SK-N-SH (cell line): ENCODE data around the gene BRINP1. TPM values are rescaled to one million over a fixed set of nuclear protein-coding genes. Genes with fewer than 3 reads are reported as not detected.

ENCODE experiments used
- CTCF ChIA-PET: fragments of 300-600, 350-600 bp; formaldehyde crosslinking; extraction: SDS; loops from one replicate; lab custom pipeline; 2021; lab: Yijun Ruan, JAX
- POLR2A ChIA-PET: fragments of 350-600 bp; sonication (Branson Sonifier 250); formaldehyde crosslinking; extraction: SDS; loops from one replicate; lab custom pipeline; 2020; ENCODE audit warnings: antibody characterized with exemption, inconsistent platforms; lab: Yijun Ruan, JAX
- DNase-seq: peaks from one replicate; pipeline ENCODE4 v3.0.0; 2012
- H2AFZ ChIP-seq: fragments of 200-600 bp; sonication (generic); 2 replicates; pipeline ENCODE4 v1.8.1; 2016; ENCODE audit warnings: antibody characterized with exemption, mild to moderate bottlenecking, low read depth
- H3F3A ChIP-seq: fragments of 200-600 bp; sonication (generic); replicated peaks from 2 replicates; pipeline ENCODE3; 2016; ENCODE audit warnings: antibody characterized with exemption, mild to moderate bottlenecking; ENCODE audit not compliant: insufficient read depth
- H3K27ac ChIP-seq, 2 experiments: fragments of 200-500 bp in 1 of 2; fragments of 200-600 bp in 1 of 2; sonication (Bioruptor generic) in 1 of 2; sonication (generic), shearing (Covaris generic) in 1 of 2; 2 replicates each; pipeline versions ENCODE4 v1.5.1 to v1.6.1; 2014 to 2016; ENCODE audit warnings: low read depth in 2 of 2, inconsistent platforms in 1 of 2, low read length in 1 of 2, mild to moderate bottlenecking in 1 of 2, mixed read lengths in 1 of 2
- H3K27me3 ChIP-seq: fragments of 200-600 bp; sonication (generic), shearing (Covaris generic); 2 replicates; pipeline ENCODE4 v1.6.1; 2016; ENCODE audit warnings: mixed run types; ENCODE audit not compliant: insufficient read depth
- H3K36me3 ChIP-seq, 2 experiments: fragments of 200-500 bp in 1 of 2; fragments of 200-600 bp in 1 of 2; sonication (Bioruptor generic) in 1 of 2; sonication (generic) in 1 of 2; replicated peaks in 1 of 2; 2 replicates each; pipeline versions ENCODE3 to v1.5.1; 2014 to 2016; ENCODE audit warnings: low read length in 1 of 2, mild to moderate bottlenecking in 1 of 2; ENCODE audit not compliant: insufficient read depth in 2 of 2, control insufficient read depth in 1 of 2
- H3K4me1 ChIP-seq, 2 experiments: fragments of 200-500 bp in 1 of 2; fragments of 200-600 bp in 1 of 2; sonication (Bioruptor generic) in 1 of 2; sonication (generic), shearing (Covaris generic) in 1 of 2; 2 replicates each; pipeline versions ENCODE4 v1.5.1 to v1.6.1; 2014 to 2016; ENCODE audit warnings: low read depth in 1 of 2, low read length in 1 of 2, mixed run types in 1 of 2; ENCODE audit not compliant: insufficient read depth in 2 of 2, control insufficient read depth in 1 of 2
- H3K4me2 ChIP-seq: fragments of 200-600 bp; sonication (generic), shearing (Covaris generic); 2 replicates; pipeline ENCODE4 v1.6.1; 2017; ENCODE audit warnings: mixed run types
- H3K4me3 ChIP-seq, 2 experiments: fragments of 200-500 bp in 1 of 2; fragments of 200-600 bp in 1 of 2; sonication (Bioruptor generic) in 1 of 2; sonication (generic), shearing (Covaris generic) in 1 of 2; 2 replicates each; pipeline versions ENCODE4 v1.5.1 to v1.8.1; 2014 to 2016; ENCODE audit warnings: low read depth in 2 of 2, inconsistent platforms in 1 of 2, low read length in 1 of 2, mild to moderate bottlenecking in 1 of 2, mixed read lengths in 1 of 2, moderate library complexity in 1 of 2
- H3K79me2 ChIP-seq: fragments of 200-600 bp; sonication (generic); 2 replicates; pipeline ENCODE4 v1.8.1; 2017; ENCODE audit warnings: mild to moderate bottlenecking; ENCODE audit not compliant: insufficient read depth
- H3K9ac ChIP-seq: fragments of 200-600 bp; sonication (generic); 2 replicates; pipeline ENCODE4 v1.6.1; 2017; ENCODE audit warnings: mixed run types
- H3K9me2 ChIP-seq: fragments of 200-600 bp; sonication (generic); 2 replicates; pipeline ENCODE4 v1.6.1; 2017; ENCODE audit warnings: mixed run types
- H3K9me3 ChIP-seq: fragments of 200-600 bp; sonication (generic); 2 replicates; pipeline ENCODE4 v1.6.1; 2017; ENCODE audit warnings: mixed run types, mild to moderate bottlenecking, moderate library complexity
- H4K20me1 ChIP-seq: fragments of 200-600 bp; sonication (generic); 2 replicates; pipeline ENCODE4 v1.6.1; 2017; ENCODE audit warnings: mild to moderate bottlenecking, mixed run types; ENCODE audit not compliant: insufficient read depth
- EP300 ChIP-seq, 2 experiments: IDR thresholded peaks; 2 replicates each; pipeline versions ENCODE4 v1.4.0 to v1.6.1; 2012; ENCODE audit warnings: borderline replicate concordance in 1 of 2, low read depth in 1 of 2, low read length in 1 of 2
- GATA2 ChIP-seq: sonication (generic); formaldehyde crosslinking; IDR thresholded peaks from 2 replicates; pipeline ENCODE4 v1.5.0; 2020; ENCODE audit warnings: mild to moderate bottlenecking, missing genetic modification reagents
- IRF3 ChIP-seq: fragments of 150-350 bp; IDR thresholded peaks from 2 replicates; pipeline ENCODE4 v1.6.1; 2016; ENCODE audit warnings: mild to moderate bottlenecking, low read depth, low read length
- JUND ChIP-seq: IDR thresholded peaks from 2 replicates; pipeline ENCODE4 v1.4.0; 2012
- POLR2AphosphoS5 ChIP-seq: IDR thresholded peaks from 2 replicates; pipeline ENCODE4 v1.6.1; 2012; ENCODE audit warnings: low read depth, low read length
- RCOR1 ChIP-seq: fragments of 150-350 bp; IDR thresholded peaks from 2 replicates; pipeline ENCODE4 v1.6.1; 2017; ENCODE audit warnings: antibody characterized with exemption, low read length
- RXRA ChIP-seq: IDR thresholded peaks from 2 replicates; pipeline ENCODE4 v1.4.0; 2012; ENCODE audit warnings: low read depth, mild to moderate bottlenecking, borderline replicate concordance
- TAF1 ChIP-seq: IDR thresholded peaks from 2 replicates; pipeline ENCODE4 v1.6.1; 2012; ENCODE audit warnings: low read depth, mild to moderate bottlenecking, low read length, moderate library complexity, borderline replicate concordance
- TEAD4 ChIP-seq: IDR thresholded peaks from 2 replicates; pipeline ENCODE4 v1.4.0; 2012; ENCODE audit warnings: mild to moderate bottlenecking, borderline replicate concordance; ENCODE audit not compliant: insufficient read depth
- YY1 ChIP-seq: IDR thresholded peaks from 2 replicates; pipeline ENCODE4 v1.4.0; 2012; ENCODE audit warnings: low read depth, mild to moderate bottlenecking
- ZBTB33 ChIP-seq: IDR thresholded peaks from 2 replicates; pipeline ENCODE4 v1.4.0; 2012; ENCODE audit warnings: low read depth, borderline replicate concordance
- WGBS: methylation state at CpG from one replicate; pipeline ENCODE4 v1.1.6; 2017; ENCODE audit warnings: low lambda C conversion rate; 5-methylcytosine and 5-hydroxymethylcytosine counted together
- polyA plus RNA-seq, 3 experiments: library from polyadenylated mRNA; depleted of rRNA; stranded (reverse); fragments of >200 nt; gene quantifications; 2 replicates each; pipeline ENCODE4 v1.2.3, GENCODE V29; 2012
- TF ChIP-seq, protein P1 (sequence below): IDR thresholded peaks from 2 replicates; pipeline ENCODE4 v1.4.0; 2012; ENCODE audit warnings: low read depth, borderline replicate concordance

The BRINP1 gene
- polyA plus RNA-seq, 1 of the 3 experiments (the other 2 are of a cell fraction): 0.41 TPM

GRCh38 chr9:119409552-119409951 is 40.3 kb upstream of the BRINP1 start:
- WGBS: 33% methylated on average over 3 of the region's 3 CpGs
- H3K4me1 ChIP-seq: peaks cover 0 to 4% of the 10 kb centered on the region in 2 experiments; a peak in 1 of 4 replicates
- H3K9me3 ChIP-seq: no peaks in the 10 kb centered on the region
- CTCF ChIA-PET: no interaction called here
- H3K27ac ChIP-seq: no peak overlapping the region
- H3K4me2 ChIP-seq: no peak overlapping the region
- no peaks in the 10 kb centered on the region for H4K20me1 ChIP-seq
- no peaks in the 10 kb centered on the region for H3K79me2 ChIP-seq
- H3K36me3 ChIP-seq: no peaks in the 10 kb centered on the region
- POLR2A ChIA-PET: no interaction called here
- DNase-seq: no peak
- no peaks in the 10 kb centered on the region for H3K9me2 ChIP-seq
- TF ChIP-seq ZBTB33 (no peak), YY1 (no peak), EP300 (IDR thresholded peaks at IDR 0.05; ENCODE audit: borderline replicate concordance in 1 of 2, low read depth in 1 of 2, low read length in 1 of 2) (no peak), GATA2 (no peak), RCOR1 (no peak), TAF1 (no peak), IRF3 (no peak), JUND (no peak), RXRA (no peak), TEAD4 (no peak)
- TF ChIP-seq, protein P1, sequence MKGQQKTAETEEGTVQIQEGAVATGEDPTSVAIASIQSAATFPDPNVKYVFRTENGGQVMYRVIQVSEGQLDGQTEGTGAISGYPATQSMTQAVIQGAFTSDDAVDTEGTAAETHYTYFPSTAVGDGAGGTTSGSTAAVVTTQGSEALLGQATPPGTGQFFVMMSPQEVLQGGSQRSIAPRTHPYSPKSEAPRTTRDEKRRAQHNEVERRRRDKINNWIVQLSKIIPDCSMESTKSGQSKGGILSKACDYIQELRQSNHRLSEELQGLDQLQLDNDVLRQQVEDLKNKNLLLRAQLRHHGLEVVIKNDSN: no peak
- no peaks in the 10 kb centered on the region for H3K27me3 ChIP-seq
- H3F3A ChIP-seq: no peaks in the 10 kb centered on the region
- H2AFZ ChIP-seq: no peak overlapping the region
- no peak overlapping the region for H3K9ac ChIP-seq
- H3K4me3 ChIP-seq: no peak overlapping the region

GRCh38 chr9:119400606-119401005 is 31.4 kb upstream of the BRINP1 start:
- Histone ChIP-seq H3K27me3 (no peaks in the 10 kb centered on the region), H3K4me3 (no peak overlapping the region), H3K79me2 (no peaks in the 10 kb centered on the region), H2AFZ (no peak overlapping the region), H3K27ac (no peak overlapping the region), H3K36me3 (no peaks in the 10 kb centered on the region), H3F3A (no peaks in the 10 kb centered on the region), H4K20me1 (no peaks in the 10 kb centered on the region), H3K9ac (no peak overlapping the region), H3K4me2 (no peak overlapping the region), H3K9me3 (no peaks in the 10 kb centered on the region), H3K9me2 (no peaks in the 10 kb centered on the region), H3K4me1 (no peaks in the 10 kb centered on the region)
- no peak for TF ChIP-seq POLR2AphosphoS5
- no peak for TF ChIP-seq IRF3
- TF ChIP-seq, protein P1: no peak
- POLR2A ChIA-PET: no interaction called here
- CTCF ChIA-PET: interaction anchor here (0.7 kb wide), 1 partner anchor 128 kb away, joined by 3 read pairs; no protein-coding TSS in a partner anchor
- no peak for DNase-seq
- 19% methylated on average over 2 of the region's 2 CpGs for WGBS
